Nephron (organoid): Measurements from ENCODE around the gene THAP12.

Experiments
- H3K27ac Mint-ChIP-seq, 3 experiments: 2 replicates each; pipeline ENCODE4 v1.8.0; 2020; ENCODE audit warnings: mixed read lengths in 3 of 3, mild to moderate bottlenecking in 2 of 3, moderate library complexity in 1 of 3
- H3K27me3 Mint-ChIP-seq: 2 replicates; pipeline ENCODE4 v1.8.0; 2021; ENCODE audit warnings: low read depth, mild to moderate bottlenecking, moderate library complexity, mixed read lengths
- H3K36me3 Mint-ChIP-seq: 2 replicates; pipeline ENCODE4 v1.8.0; 2020; ENCODE audit warnings: low read depth, mixed read lengths
- H3K4me1 Mint-ChIP-seq: 2 replicates; pipeline ENCODE4 v1.8.0; 2020; ENCODE audit warnings: mixed read lengths
- H3K4me3 Mint-ChIP-seq, 3 experiments: 2 replicates each; pipeline ENCODE4 v1.8.0; 2020; ENCODE audit warnings: mild to moderate bottlenecking in 3 of 3, mixed read lengths in 3 of 3, moderate library complexity in 2 of 3
- H3K9me3 Mint-ChIP-seq: 2 replicates; pipeline ENCODE4 v1.8.0; 2020; ENCODE audit warnings: mixed read lengths
- CTCF ChIP-seq, 3 experiments: fragments of 200-600 bp; sonication (generic); IDR thresholded peaks; one replicate each; pipeline ENCODE4 v1.5.0; 2021; ENCODE audit warnings: antibody characterized with exemption in 3 of 3; ENCODE audit not compliant: unreplicated experiment in 3 of 3

The THAP12 gene

GRCh38 chr11:76361374-76361773 is 19.6 kb downstream of the THAP12 start:
- Mint-ChIP-seq H3K9me3 (no peaks in the 10 kb centered on the region), H3K4me3 (no peak overlapping the region), H3K4me1 (no peaks in the 10 kb centered on the region), H3K27me3 (no peaks in the 10 kb centered on the region), H3K36me3 (peaks cover 64% of the 10 kb centered on the region), H3K27ac (no peak overlapping the region)
- no peak for TF ChIP-seq CTCF (IDR thresholded peaks at IDR 0.05; ENCODE audit: unreplicated experiment in 3 of 3)

DNA sequence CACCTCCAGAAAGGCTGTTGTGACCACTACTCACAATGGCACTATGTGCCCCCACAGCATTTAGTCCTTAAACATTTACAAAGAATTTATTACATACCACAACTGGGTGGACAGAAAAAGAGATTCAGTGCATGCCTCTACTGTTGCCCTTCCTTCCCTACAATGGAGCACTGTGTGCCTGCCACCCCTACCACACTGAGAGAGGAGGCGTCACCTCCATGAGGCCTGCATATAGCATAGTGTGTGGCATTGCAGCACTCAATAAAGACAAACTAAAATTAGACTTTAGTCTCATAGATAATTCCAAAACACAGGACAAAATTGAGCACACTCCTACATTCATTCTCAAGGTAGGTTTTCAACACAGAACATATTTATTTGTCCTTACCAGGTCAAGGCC is 25.8 kb downstream of the THAP12 start:
- peaks cover 21% of the 10 kb centered on the region for H3K9me3 Mint-ChIP-seq
- TF ChIP-seq CTCF (IDR thresholded peaks at IDR 0.05; ENCODE audit: unreplicated experiment in 3 of 3) = no peak
- peaks cover 91% of the 10 kb centered on the region for H3K36me3 Mint-ChIP-seq
- no peak overlapping the region for H3K4me3 Mint-ChIP-seq
- no peaks in the 10 kb centered on the region for H3K27me3 Mint-ChIP-seq
- no peaks in the 10 kb centered on the region for H3K4me1 Mint-ChIP-seq
- no peak overlapping the region for H3K27ac Mint-ChIP-seq

GRCh38 chr11:76348348-76348747 is 32.6 kb downstream of the THAP12 start:
- Mint-ChIP-seq H3K36me3 (peaks cover 44% of the 10 kb centered on the region), H3K27ac (no peak overlapping the region), H3K9me3 (peaks cover 6% of the 10 kb centered on the region), H3K27me3 (no peaks in the 10 kb centered on the region), H3K4me1 (peaks cover 24% of the 10 kb centered on the region), H3K4me3 (no peak overlapping the region)
- TF ChIP-seq CTCF (IDR thresholded peaks at IDR 0.05; ENCODE audit: unreplicated experiment in 3 of 3) = no peak

DNA sequence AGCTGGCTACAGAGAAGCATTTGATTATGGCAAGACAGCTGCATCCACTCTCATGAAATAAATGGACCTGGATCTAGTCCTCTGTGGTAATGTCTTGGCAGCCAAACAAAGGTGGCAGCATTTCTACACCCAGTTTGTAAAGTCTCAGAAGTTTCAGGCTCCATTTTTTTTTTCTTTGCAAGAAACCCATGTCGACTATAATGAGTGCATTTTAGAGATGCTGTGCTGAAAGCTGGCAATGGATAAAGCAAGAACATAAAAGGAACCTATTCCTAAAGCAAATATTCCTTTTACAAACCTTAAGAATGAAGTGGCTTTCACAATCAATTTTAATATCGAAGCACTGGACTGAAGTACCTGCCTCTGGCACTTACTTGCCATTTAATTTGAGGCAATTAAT is 33.5 kb downstream of the THAP12 start:
- Mint-ChIP-seq H3K36me3 (peaks cover 35% of the 10 kb centered on the region), H3K27ac (peak overlapping the region in 2 of 3 experiments; percentile 52 to 69), H3K27me3 (no peaks in the 10 kb centered on the region), H3K9me3 (no peaks in the 10 kb centered on the region), H3K4me3 (no peak overlapping the region), H3K4me1 (peaks cover 24% of the 10 kb centered on the region)
- no peak for TF ChIP-seq CTCF (IDR thresholded peaks at IDR 0.05; ENCODE audit: unreplicated experiment in 3 of 3)

GRCh38 chr11:76339221-76339620 is 41.7 kb downstream of the THAP12 start:
- TF ChIP-seq CTCF (IDR thresholded peaks at IDR 0.05; ENCODE audit: unreplicated experiment in 3 of 3) = no peak
- no peak overlapping the region for H3K4me3 Mint-ChIP-seq
- no peaks in the 10 kb centered on the region for H3K27me3 Mint-ChIP-seq
- H3K27ac Mint-ChIP-seq = peak overlapping the region; percentile 67 to 88 (median 69)
- H3K4me1 Mint-ChIP-seq = peaks cover 7% of the 10 kb centered on the region
- H3K36me3 Mint-ChIP-seq = peaks cover 14% of the 10 kb centered on the region
- peaks cover 21% of the 10 kb centered on the region for H3K9me3 Mint-ChIP-seq

GRCh38 chr11:76337923-76338322 is 43.0 kb downstream of the THAP12 start:
- no peak overlapping the region for H3K4me3 Mint-ChIP-seq
- H3K27ac Mint-ChIP-seq = no peak overlapping the region
- H3K36me3 Mint-ChIP-seq = peaks cover 12% of the 10 kb centered on the region
- H3K4me1 Mint-ChIP-seq = peaks cover 7% of the 10 kb centered on the region
- H3K27me3 Mint-ChIP-seq = no peaks in the 10 kb centered on the region
- peaks cover 28% of the 10 kb centered on the region for H3K9me3 Mint-ChIP-seq
- TF ChIP-seq CTCF (IDR thresholded peaks at IDR 0.05; ENCODE audit: unreplicated experiment in 3 of 3) = no peak
